Spinal cord (tissue), 10 donors: ENCODE measurements around the gene MAP2K5. TPM values are rescaled to one million over a fixed set of nuclear protein-coding genes. Genes with fewer than 3 reads are reported as not detected.

Experiments
- DNase-seq, 6 donors: peaks; one replicate each; pipeline versions ENCODE4 v3.0.0 to v3.0.0-alpha.2; 2013 to 2015; ENCODE audit warnings: low spot score in 6 of 6, low read depth in 4 of 6
- H3K27ac ChIP-seq: one replicate; pipeline ENCODE4 v1.5.1; 2013; ENCODE audit warnings: low read depth, low read length, control low read depth
- H3K27me3 ChIP-seq: one replicate; pipeline ENCODE4 v1.6.1; 2013; ENCODE audit warnings: low read length; ENCODE audit not compliant: control insufficient read depth, insufficient read depth
- H3K36me3 ChIP-seq: one replicate; pipeline ENCODE4 v1.6.1; 2013; ENCODE audit warnings: low read length; ENCODE audit not compliant: control insufficient read depth, insufficient read depth
- H3K4me1 ChIP-seq: one replicate; pipeline ENCODE4 v1.6.1; 2013; ENCODE audit warnings: low read length; ENCODE audit not compliant: control insufficient read depth, insufficient read depth
- H3K4me3 ChIP-seq: one replicate; pipeline ENCODE4 v1.5.1; 2013; ENCODE audit warnings: low read depth, low read length, control low read depth
- H3K9me3 ChIP-seq: one replicate; pipeline ENCODE4 v1.6.1; 2013; ENCODE audit warnings: low read length; ENCODE audit not compliant: control insufficient read depth, insufficient read depth
- WGBS: methylation state at CpG from one replicate; pipeline ENCODE4 v1.1.5; 2013; ENCODE audit warnings: missing lambda C conversion rate; ENCODE audit not compliant: insufficient coverage; 5-methylcytosine and 5-hydroxymethylcytosine counted together
- polyA plus RNA-seq, 2 donors: library from polyadenylated mRNA; unstranded; fragments of 120-200 nt; gene quantifications; one replicate each; pipeline ENCODE4 v1.2.1, GENCODE V29; 2013; ENCODE audit not compliant: insufficient read length in 2 of 2
- total RNA-seq, 2 donors: library from RNA; depleted of rRNA in 1 of 2; stranded (reverse); fragments of 120-200 nt in 1 of 2; fragments of >200 nt in 1 of 2; gene quantifications; one replicate each; pipeline versions ENCODE4 v1.2.3 to v1.2.4, GENCODE V29; 2013 to 2014
- donor health status: healthy.

Gene MAP2K5
- total and polyA plus RNA-seq, 4 donors = 15.6 to 29.4 (median 25.4) TPM

DNA sequence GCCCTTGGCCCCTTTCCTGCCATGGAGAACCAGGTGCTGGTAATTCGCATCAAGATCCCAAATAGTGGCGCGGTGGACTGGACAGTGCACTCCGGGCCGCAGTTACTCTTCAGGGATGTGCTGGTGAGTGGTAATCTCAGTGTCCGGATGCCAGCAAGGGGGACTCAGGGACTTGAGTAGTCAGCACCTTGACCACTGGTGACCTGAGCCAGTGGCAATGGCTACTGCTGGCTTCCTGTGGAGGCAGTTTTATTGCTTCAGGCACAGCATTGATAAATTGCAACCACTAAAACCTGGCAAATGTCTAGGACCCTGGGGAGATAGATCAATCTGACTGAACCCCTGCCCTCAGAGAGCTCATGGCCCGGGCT, 830 bp downstream of the MAP2K5 start:
- Histone ChIP-seq H3K27ac (peak overlapping the region; percentile 78), H3K27me3 (no peaks in the 10 kb centered on the region), H3K36me3 (no peaks in the 10 kb centered on the region), H3K4me3 (peak overlapping the region; percentile 78), H3K9me3 (no peaks in the 10 kb centered on the region), H3K4me1 (peaks cover 24% of the 10 kb centered on the region)
- WGBS = 52% methylated on average over 5 of the region's 7 CpGs
- peak in 1 of 6 donors; percentile 24 for DNase-seq

DNA sequence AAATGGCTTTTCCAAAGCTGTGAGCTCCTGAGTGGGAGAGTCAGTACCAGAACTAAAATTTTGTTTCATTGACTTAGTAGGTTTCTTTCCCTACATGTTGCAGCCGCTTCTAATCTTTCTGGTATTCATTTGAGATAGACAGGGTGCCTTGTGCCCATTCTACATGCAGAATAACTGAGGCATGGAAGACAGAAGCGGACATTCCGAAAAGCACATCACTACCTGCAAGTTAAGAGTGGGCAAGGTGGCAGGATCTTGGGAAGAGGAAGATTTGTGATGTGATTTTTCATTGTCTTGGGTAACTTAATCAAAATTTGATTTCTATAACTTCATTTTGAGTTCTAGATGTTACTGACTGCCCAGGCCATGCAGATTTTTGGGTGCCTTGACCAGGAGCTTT, 2.0 kb downstream of the MAP2K5 start:
- H3K27ac ChIP-seq = no peak overlapping the region
- no peaks in the 10 kb centered on the region for H3K27me3 ChIP-seq
- peaks cover 27% of the 10 kb centered on the region for H3K4me1 ChIP-seq
- no CpG with 5 or more reads among the region's 3 CpGs for WGBS
- no peak overlapping the region for H3K4me3 ChIP-seq
- no peak for DNase-seq
- no peaks in the 10 kb centered on the region for H3K36me3 ChIP-seq
- no peaks in the 10 kb centered on the region for H3K9me3 ChIP-seq

DNA sequence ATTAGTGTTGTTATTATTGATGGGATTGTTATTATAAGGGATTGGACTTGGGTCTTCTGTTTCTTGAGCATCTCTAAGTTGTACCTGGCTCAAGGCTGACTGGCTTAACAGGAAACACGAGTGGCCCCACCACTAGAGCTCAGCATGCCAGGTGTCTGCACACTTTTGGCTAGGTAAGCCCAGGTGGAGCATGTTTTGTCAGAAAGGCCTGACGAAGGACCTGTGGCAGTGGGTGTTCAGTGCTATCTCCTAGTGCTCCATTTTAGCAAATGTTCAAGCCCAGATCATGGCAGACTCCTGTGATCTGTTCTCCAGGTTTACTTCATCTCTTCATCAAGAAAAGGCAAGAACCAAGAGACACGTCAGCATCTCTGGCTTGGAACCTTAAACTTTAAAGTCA, 3.4 kb downstream of the MAP2K5 start:
- Histone ChIP-seq H3K4me1 (peaks cover 27% of the 10 kb centered on the region), H3K9me3 (no peaks in the 10 kb centered on the region), H3K27me3 (no peaks in the 10 kb centered on the region), H3K27ac (no peak overlapping the region), H3K36me3 (no peaks in the 10 kb centered on the region), H3K4me3 (no peak overlapping the region)
- WGBS = 86% methylated on average over 3 of the region's 3 CpGs
- DNase-seq = no peak

DNA sequence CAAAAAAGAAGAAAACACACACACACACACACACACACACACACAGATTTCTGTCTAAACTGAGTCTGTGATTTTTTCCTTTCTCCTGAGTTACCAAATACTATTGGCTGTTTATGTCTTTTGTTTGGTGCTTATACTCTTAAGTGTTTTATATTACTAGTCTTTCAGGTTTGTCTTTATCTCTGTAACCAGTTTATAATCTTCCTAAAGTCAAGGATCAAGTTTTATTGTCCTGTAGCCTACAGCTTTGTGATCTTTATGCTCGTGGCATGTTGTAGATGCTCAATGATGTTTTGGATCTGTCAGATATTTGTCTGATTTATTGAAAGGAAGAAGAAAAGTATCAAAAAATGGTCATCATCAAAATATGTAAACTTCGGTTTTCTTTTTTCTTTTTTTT, 4.6 kb downstream of the MAP2K5 start:
- Histone ChIP-seq H3K4me3 (no peak overlapping the region), H3K27ac (no peak overlapping the region), H3K9me3 (no peaks in the 10 kb centered on the region), H3K4me1 (peaks cover 23% of the 10 kb centered on the region), H3K27me3 (no peaks in the 10 kb centered on the region), H3K36me3 (peaks cover 2% of the 10 kb centered on the region)
- WGBS = no CpG with 5 or more reads among the region's 2 CpGs
- no peak for DNase-seq

DNA sequence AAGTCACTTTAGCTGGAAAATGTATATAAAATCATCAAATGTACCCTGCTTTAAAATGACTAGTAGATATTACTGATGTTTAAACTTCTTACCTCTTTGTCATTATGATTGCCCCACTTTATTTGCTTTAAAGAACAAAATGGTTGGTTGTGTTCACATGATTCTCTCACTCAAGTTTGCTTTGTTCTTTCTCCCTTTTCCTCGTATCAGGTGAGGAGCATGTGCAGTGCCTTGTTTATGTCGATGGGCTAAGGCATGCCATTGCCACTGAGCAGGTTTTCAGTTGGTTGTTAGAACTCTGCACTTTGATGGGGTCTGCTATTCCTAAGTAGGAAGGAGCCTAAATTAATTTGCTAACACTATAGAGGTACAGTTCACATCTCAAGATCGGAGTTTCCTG, 5.3 kb downstream of the MAP2K5 start:
- H3K4me3 ChIP-seq = no peak overlapping the region
- peak overlapping the region; percentile 71 for H3K27ac ChIP-seq
- H3K27me3 ChIP-seq = no peaks in the 10 kb centered on the region
- H3K4me1 ChIP-seq = peaks cover 23% of the 10 kb centered on the region
- WGBS = no CpG with 5 or more reads among the region's 3 CpGs
- no peaks in the 10 kb centered on the region for H3K9me3 ChIP-seq
- no peak for DNase-seq
- peaks cover 2% of the 10 kb centered on the region for H3K36me3 ChIP-seq

DNA sequence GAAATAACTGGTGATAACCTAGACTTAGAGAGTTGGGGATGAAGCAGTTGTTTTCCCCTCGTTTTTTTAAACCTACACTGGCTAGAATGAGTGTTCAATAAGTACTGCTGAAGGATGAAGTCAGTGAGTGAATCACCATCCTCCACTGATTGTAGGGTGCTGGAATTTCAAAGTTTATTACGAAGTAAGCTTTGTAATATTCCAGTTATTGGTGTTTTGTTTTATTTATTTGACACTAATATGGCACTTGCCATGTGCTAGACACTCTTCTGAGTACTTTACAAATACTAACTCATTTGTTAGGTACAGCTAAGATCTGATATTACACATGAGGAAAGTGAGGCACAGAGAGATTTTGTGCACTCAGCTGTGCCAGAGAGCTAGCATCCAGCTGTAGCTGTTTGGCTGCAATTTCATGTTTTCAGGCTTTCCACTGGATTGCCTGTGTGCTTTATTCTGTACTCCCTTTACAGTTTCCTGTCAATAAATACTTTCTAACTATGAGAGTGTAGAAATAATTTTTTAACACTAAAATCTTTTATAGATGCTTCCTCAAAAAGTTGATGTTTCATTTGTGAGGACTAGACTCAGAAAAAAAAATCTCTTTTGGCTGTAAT, 5.8 kb downstream of the MAP2K5 start:
- no CpG with 5 or more reads among the region's 2 CpGs for WGBS
- peak overlapping the region; percentile 71 for H3K27ac ChIP-seq
- peaks cover 18% of the 10 kb centered on the region for H3K4me1 ChIP-seq
- peaks cover 2% of the 10 kb centered on the region for H3K36me3 ChIP-seq
- no peaks in the 10 kb centered on the region for H3K9me3 ChIP-seq
- no peaks in the 10 kb centered on the region for H3K27me3 ChIP-seq
- no peak overlapping the region for H3K4me3 ChIP-seq
- DNase-seq = peak in 2 of 6 donors; percentile 21 to 57

DNA sequence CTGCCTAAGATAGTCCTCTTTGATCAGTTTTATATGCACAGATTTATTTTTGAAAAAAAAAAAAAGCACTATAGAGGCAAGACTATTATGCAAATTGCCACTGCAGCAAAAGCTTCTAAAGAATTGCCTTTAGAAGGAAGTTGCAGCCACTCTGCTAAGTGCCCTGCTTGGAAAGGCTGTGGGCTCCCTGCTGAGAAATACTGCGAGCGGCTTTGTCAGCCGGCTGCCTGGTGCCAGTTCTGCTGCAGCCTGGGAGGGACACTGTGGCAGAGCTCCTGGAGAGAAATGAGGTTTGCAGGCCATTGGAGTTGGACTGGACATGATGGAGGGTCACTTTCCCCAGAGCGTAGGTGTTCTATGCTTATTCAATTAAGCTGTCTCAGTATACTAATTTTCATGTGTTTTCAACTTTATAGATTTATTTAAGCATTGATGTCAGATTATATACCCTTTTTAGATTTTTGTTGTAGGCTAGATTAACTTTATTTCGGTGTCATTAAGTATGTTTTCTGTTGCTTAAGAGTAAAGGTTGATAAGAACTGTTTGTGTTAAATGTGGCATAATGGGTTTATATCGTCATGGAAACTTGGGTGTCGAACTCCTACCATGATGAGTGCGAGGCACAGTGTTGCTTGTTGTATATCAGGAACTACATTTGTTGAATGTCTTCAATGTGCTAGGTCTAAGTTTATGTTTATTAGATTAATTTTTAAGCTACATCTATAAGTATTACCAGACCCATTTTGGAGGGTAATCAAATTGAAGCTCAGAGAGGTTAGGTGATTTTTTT, 6.6 kb downstream of the MAP2K5 start:
- 31% methylated on average over 5 of the region's 8 CpGs for WGBS
- peaks cover 2% of the 10 kb centered on the region for H3K36me3 ChIP-seq
- H3K9me3 ChIP-seq = no peaks in the 10 kb centered on the region
- no peaks in the 10 kb centered on the region for H3K27me3 ChIP-seq
- H3K27ac ChIP-seq = peak overlapping the region; percentile 71
- no peak overlapping the region for H3K4me3 ChIP-seq
- peak in 5 of 6 donors; percentile 56 to 92 (median 74) for DNase-seq
- peaks cover 11% of the 10 kb centered on the region for H3K4me1 ChIP-seq

DNA sequence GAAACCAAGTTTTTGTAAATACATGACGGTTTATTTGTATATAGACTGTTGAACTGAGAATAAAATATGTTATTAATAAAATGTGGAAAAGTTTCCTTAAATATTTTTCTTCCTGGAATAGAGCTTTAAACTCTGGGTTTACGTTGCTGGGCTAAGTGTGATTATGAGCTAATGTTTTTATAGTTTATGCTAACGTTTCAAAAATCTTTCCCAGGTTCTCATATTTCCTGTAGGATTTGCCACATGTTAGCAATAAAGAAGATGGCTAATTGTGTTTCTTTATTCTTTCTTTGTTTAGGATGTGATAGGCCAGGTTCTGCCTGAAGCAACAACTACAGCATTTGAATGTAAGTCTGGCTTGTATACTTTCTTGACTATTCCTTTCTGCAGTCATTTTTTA, 7.2 kb downstream of the MAP2K5 start:
- Histone ChIP-seq H3K4me1 (peaks cover 9% of the 10 kb centered on the region), H3K27ac (peak overlapping the region; percentile 71), H3K4me3 (no peak overlapping the region), H3K27me3 (no peaks in the 10 kb centered on the region), H3K36me3 (peaks cover 2% of the 10 kb centered on the region), H3K9me3 (no peaks in the 10 kb centered on the region)
- whole genome bisulfite sequencing = 80% methylated on average over 2 of the region's 3 CpGs
- no peak for DNase-seq

DNA sequence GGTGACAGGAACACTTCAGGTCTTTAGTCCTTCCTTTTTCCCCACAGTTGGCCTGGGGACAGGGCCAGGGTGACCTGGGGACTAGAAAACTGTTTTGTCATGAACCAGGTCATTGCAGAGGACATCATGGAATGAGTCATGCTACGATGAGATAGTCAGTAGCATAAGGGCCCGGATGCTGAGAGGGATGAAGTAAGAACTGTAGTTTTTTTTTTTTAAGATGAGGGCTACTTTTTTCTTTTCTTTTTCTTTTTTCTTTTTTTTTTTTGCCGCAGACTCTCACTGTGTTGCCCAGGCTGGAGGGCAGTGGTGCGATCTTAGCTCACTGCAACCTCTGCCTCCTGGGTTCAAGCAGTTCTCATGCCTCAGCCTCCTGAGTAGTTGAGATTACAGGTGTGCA, 8.0 kb downstream of the MAP2K5 start:
- no peak for DNase-seq
- 100% methylated on average over 1 of the region's 4 CpGs for WGBS
- H3K4me3 ChIP-seq = no peak overlapping the region
- peaks cover 2% of the 10 kb centered on the region for H3K36me3 ChIP-seq
- no peaks in the 10 kb centered on the region for H3K27me3 ChIP-seq
- no peaks in the 10 kb centered on the region for H3K9me3 ChIP-seq
- H3K4me1 ChIP-seq = peaks cover 6% of the 10 kb centered on the region
- no peak overlapping the region for H3K27ac ChIP-seq

DNA sequence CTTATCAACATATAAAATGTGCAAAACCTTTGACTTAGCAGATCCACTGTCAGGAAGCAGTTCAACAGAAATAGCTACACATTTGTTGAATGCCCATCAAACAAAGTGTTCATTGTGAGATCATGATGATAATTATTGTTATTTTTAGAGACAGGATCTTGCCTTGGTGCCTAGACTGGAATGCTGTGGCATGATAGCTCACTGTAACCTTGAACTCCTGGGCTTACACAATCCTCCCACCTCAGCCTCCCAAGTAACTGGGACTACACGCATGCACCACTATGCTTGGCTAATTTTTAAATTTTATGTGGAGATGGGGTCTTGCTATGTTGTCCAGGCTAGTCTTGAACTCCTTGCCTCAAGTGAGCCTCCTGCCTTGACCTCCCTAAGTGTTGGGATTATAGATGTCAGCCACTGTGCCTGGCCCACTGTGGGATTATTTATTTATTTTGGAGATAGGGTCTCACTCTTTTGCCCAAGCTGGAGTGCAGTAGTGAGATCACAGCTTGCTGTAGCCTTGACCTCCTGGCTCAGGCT, 8.8 kb downstream of the MAP2K5 start:
- Histone ChIP-seq H3K27me3 (no peaks in the 10 kb centered on the region), H3K4me1 (peaks cover 6% of the 10 kb centered on the region), H3K4me3 (no peak overlapping the region), H3K36me3 (peaks cover 2% of the 10 kb centered on the region), H3K9me3 (no peaks in the 10 kb centered on the region), H3K27ac (no peak overlapping the region)
- WGBS = no CpG with 5 or more reads among the region's 1 CpG
- no peak for DNase-seq
